ENCODE data around the gene C6orf47. TPM values are rescaled to one million over a fixed set of nuclear protein-coding genes. Genes with fewer than 3 reads are reported as not detected.

Gene C6orf47
- total and polyA plus RNA-seq, 2 of the 13 experiments (the other 11 are each of a cell fraction or from before 2014, with no cell fraction given): 1.7 to 18.1 TPM

GRCh38 chr6:31651602-31652191 lies 8.9 kb downstream of the C6orf47 start (continued):
- TF ChIP-seq ZNF276 (CRISPR knock-in tag; IDR thresholded peaks at IDR 0.05; ENCODE audit: low read depth) (no peak), ZNF180 (CRISPR knock-in tag; IDR thresholded peaks at IDR 0.05; ENCODE audit: borderline replicate concordance, low read depth) (no peak), TCF7L2 (IDR thresholded peaks at IDR 0.05; ENCODE audit: low read depth, low read length) (no peak), ZBTB7A (CRISPR knock-in tag; IDR thresholded peaks at IDR 0.05) (no peak), MEIS1 (CRISPR knock-in tag; IDR thresholded peaks at IDR 0.05; ENCODE audit: borderline replicate concordance) (no peak), ZBTB40 (IDR thresholded peaks at IDR 0.05) (no peak), ZBTB40 (CRISPR knock-in tag; IDR thresholded peaks at IDR 0.05) (no peak), SOX5 (CRISPR knock-in tag; IDR thresholded peaks at IDR 0.05; ENCODE audit: borderline replicate concordance) (peak; percentile 28; the same call in 1 of the 2 replicates), NCOR1 (IDR thresholded peaks at IDR 0.05; ENCODE audit: borderline replicate concordance, low read length) (no peak), WIZ (CRISPR knock-in tag; IDR thresholded peaks at IDR 0.05) (0 out of 2 replicates have a peak, but pooled peaks have one; percentile 63), RXRB (CRISPR knock-in tag; IDR thresholded peaks at IDR 0.05; ENCODE audit: borderline replicate concordance) (no peak; the same call in 1 of the 2 replicates), ISL2 (CRISPR knock-in tag; IDR thresholded peaks at IDR 0.05) (no peak), PRDM15 (CRISPR knock-in tag; IDR thresholded peaks at IDR 0.05) (no peak), ZBTB25 (CRISPR knock-in tag; IDR thresholded peaks at IDR 0.05) (no peak)

Data from HepG2 (cell line).